Measurements from ENCODE around the gene MAGI1.

GRCh38 chr3:66023738-66024385 lies 14.9 kb downstream of the MAGI1 start:
- TF ChIP-seq SP1 (IDR thresholded peaks at IDR 0.05) = no peak
- no peak for TF ChIP-seq FOXA1 (IDR thresholded peaks at IDR 0.05)
- no peak for TF ChIP-seq HDGF (IDR thresholded peaks at IDR 0.05; ENCODE audit: borderline replicate concordance)
- no peak for TF ChIP-seq CTBP1 (IDR thresholded peaks at IDR 0.05; ENCODE audit: borderline replicate concordance)
- TF ChIP-seq NFRKB (IDR thresholded peaks at IDR 0.05) = no peak
- no peak for TF ChIP-seq ARNT (IDR thresholded peaks at IDR 0.05)
- no peak for TF ChIP-seq TARDBP (IDR thresholded peaks at IDR 0.05)
- TF ChIP-seq FOXM1 (IDR thresholded peaks at IDR 0.05; ENCODE audit: borderline replicate concordance) = no peak

Measured in HEK293T (cell line).